ENCODE measurements around the gene LMCD1. TPM values are rescaled to one million over a fixed set of nuclear protein-coding genes. Genes with fewer than 3 reads are reported as not detected.

LMCD1 gene
- total RNA-seq, 1 donor from 2014 or later = 2.9 TPM

GRCh38 chr3:8608041-8608790 is 106.6 kb downstream of the LMCD1 start:
- DNase-seq (ENCODE audit: low spot score) (peak; percentile 34), ATAC-seq (no peak)

DNA sequence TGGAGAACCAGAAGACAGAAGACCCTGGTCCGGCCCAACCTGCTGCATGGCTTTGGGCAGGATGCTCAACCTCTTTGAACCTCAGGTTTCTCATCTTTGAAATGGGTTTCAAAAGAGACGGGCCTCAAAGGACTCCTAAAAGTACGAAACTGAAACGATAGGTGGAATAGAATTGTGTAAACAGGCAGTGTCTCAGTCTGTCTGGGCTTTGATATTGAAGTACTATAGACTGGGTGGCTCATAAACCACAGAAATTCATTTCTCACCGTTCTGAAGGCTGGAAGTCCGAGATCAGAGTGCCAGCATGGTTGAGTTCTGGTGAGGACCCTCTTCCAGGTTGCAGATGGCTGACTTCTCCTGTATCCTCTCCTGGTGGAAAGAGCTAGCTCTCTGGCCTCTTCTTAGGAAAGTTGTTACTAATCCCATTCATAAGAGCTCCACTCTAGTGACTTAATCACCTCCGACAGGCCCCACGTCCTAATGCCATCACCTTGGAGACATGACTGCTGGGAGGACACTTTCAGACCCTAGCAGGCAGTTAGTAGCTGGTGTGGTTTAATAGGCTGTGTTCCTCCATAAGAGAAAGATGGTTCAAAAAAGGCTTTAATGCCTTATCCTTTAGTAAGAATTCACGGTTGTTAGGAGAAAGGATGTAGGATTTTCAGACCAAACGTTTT is 107.3 kb downstream of the LMCD1 start:
- DNase-seq (ENCODE audit: low spot score) = no peak

DNA sequence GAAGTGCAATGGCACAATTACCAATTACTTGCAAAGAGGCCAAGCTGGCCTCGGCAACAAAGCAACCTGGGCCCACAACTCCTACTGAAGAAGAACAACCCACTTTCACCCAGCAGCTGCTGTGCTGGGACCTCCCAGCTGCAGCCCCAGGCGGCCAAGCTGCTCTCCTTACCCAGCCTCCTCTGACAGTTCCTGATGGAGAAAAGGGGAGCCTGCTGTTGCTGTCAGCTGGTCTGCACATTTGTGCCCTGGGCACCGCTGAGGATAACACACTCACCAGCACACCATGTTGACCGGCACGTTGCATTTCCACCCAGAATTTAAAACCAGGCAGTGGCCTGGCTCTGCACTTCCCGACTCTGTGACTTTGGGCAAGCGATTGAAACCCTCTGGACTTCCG is 109.3 kb downstream of the LMCD1 start:
- ATAC-seq = no peak
- DNase-seq (ENCODE audit: low spot score) = peak; percentile 24

More for the DNA sequence above, 107.3 kb downstream of the LMCD1 start:
- no peak for ATAC-seq

DNA sequence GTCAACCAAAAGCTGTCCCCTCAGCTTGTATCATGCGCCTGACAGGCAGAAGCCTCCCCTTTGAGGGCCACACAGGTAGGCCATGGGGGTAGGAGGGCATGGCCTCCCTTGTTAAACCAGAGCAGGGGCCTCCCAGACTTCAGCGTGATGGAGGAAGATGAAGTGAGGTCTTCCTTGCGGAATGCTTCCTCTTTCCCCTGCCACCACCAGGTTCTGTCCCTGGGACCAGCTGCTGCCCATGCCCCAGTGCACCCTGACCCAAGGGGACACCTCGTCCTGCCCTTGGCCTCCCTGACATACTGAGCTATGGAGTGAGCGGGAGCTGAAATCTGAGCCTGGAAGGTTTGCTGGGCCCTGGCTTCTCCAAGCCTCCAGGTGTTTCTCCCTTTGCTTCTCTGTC is 116.3 kb downstream of the LMCD1 start:
- no peak for ATAC-seq
- no peak for DNase-seq (ENCODE audit: low spot score)

GRCh38 chr3:8618950-8619349 is 117.3 kb downstream of the LMCD1 start:
- no peak for ATAC-seq
- DNase-seq (ENCODE audit: low spot score) = no peak

- no peak for DNase-seq (ENCODE audit: low spot score)
- no peak for ATAC-seq
Observed at GRCh38 chr3:8619548-8619947, 117.9 kb downstream of the LMCD1 start.

DNA sequence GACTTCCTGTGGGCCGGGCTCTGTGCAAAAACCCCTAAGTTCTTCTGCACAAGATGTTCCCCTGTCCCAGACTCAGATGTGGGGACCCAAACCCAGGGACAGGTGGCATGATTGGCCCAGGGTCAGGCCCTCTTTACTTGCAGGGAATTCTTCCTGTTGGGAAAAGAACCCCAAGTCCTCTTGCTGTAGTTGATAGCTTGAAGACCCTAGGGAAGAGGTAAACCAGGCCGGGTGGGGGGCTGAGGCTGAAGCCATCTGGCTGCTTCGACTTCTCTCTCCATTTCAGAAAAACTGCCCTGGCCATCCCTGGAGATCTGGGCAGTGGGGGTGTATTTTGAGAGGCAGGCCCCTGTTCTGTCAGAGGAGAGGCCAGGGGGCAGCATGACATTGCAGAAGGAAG is 119.5 kb downstream of the LMCD1 start:
- DNase-seq (ENCODE audit: low spot score) = no peak
- no peak for ATAC-seq

DNA sequence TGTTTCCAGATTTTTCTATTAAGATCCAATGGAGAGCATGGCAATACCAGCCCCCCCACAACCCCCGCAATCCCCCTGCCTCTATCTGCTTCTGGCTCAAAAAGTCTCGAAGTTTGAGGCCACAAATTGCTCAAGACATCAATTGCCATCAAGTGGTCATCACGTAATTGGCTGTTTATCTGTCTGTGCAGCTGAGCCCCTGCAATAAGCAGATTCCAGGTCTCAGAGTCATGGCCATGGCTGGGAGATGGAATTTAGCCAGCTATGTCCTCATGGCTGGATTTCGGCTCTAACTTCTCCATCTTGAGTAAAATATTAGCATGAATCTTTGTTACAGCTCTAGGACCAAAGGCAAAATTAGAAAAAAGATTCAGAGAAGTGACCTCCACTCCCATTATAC is 120.2 kb downstream of the LMCD1 start:
- ATAC-seq (no peak), DNase-seq (ENCODE audit: low spot score) (no peak)

DNA sequence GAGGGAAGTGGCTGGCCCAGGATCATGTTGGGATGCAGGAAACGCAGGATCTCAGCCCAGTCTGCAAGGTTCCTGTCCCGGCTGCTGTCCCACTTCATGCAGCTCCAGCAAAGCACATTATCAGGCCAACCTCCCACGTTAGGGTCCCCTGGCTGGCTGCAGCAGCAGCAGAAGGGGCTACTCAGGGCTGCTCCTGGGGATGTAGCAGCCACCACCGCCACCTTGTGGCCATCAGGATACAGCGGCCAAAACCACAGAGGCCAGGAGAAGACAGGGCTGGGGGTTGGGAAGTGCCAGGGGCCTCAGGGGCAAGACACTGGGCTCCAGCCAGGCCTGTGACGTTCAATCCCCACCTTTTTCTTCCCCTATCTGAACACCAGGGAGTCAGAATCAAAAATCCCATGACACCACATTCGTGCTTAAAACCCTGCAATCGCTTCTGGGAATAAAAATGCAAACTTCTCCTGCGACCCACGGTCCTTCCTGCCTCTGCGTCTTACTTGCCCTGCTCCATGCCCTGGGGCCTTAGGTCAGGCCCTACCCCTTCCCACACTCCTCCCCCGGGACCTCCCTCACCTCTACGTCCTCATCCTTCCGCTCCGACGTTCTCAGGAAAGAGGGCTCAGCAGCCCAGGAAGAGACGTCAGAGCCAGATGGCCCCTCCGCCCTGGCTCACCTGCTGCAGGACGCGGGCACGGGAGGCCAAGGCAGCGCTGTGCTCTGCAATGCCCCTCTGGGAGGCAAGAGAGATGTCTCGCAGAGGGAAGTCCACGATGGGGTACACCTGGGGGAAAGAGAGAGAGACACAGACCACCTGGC is 121.5 kb downstream of the LMCD1 start:
- peak; percentile 58 for DNase-seq (ENCODE audit: low spot score)

GRCh38 chr3:8623741-8624140 is 122.1 kb downstream of the LMCD1 start:
- ATAC-seq = no peak
- no peak for DNase-seq (ENCODE audit: low spot score)

More for the DNA sequence above, 121.5 kb downstream of the LMCD1 start:
- peak; percentile 94 for ATAC-seq

Other genes with a start within 250 kb of the LMCD1 start
- gene SSUH2, start 143.0 kb downstream of the LMCD1 start, total RNA-seq = not detected
- gene CAV3, start 232.0 kb downstream of the LMCD1 start, total RNA-seq = not detected

All from left lobe of liver (tissue), 2 donors.